KMS-11 (cell line): Measurements from ENCODE around the gene NCOA5.

Experiments
- H2AFZ ChIP-seq: fragments of 200-600 bp; sonication (generic); 2 replicates; pipeline ENCODE4 v1.6.1; 2016; ENCODE audit warnings: antibody characterized with exemption, mixed run types, low read depth
- H3K27ac ChIP-seq: fragments of 200-600 bp; sonication (generic); 2 replicates; pipeline ENCODE4 v1.6.1; 2016; ENCODE audit warnings: mild to moderate bottlenecking, mixed run types
- H3K27me3 ChIP-seq: fragments of 200-600 bp; sonication (generic); 2 replicates; pipeline ENCODE4 v1.6.1; 2017; ENCODE audit warnings: mild to moderate bottlenecking, low read depth, mixed run types, moderate library complexity; ENCODE audit not compliant: insufficient read depth
- H3K36me3 ChIP-seq: fragments of 200-600 bp; sonication (generic); 2 replicates; pipeline ENCODE4 v1.6.1; 2017; ENCODE audit warnings: mild to moderate bottlenecking, mixed run types; ENCODE audit not compliant: insufficient read depth
- H3K4me1 ChIP-seq: fragments of 200-600 bp; sonication (generic); 2 replicates; pipeline ENCODE4 v1.6.1; 2016; ENCODE audit warnings: mild to moderate bottlenecking, low read depth, mixed run types; ENCODE audit not compliant: poor library complexity, severe bottlenecking
- H3K4me2 ChIP-seq: fragments of 200-600 bp; sonication (generic); 2 replicates; pipeline ENCODE4 v1.7.0; 2016; ENCODE audit warnings: mild to moderate bottlenecking, mixed run types
- H3K4me3 ChIP-seq: fragments of 200-600 bp; sonication (generic); IDR thresholded peaks from 2 replicates; pipeline ENCODE4 v1.6.1; 2017; ENCODE audit warnings: low read depth, low read length, mixed read lengths; ENCODE audit not compliant: insufficient read depth
- H3K79me2 ChIP-seq: fragments of 200-600 bp; sonication (generic); 2 replicates; pipeline ENCODE4 v1.6.1; 2016; ENCODE audit warnings: low read depth, mixed run types; ENCODE audit not compliant: insufficient read depth
- H3K9ac ChIP-seq: fragments of 200-600 bp; sonication (generic); 2 replicates; pipeline ENCODE4 v1.6.1; 2016; ENCODE audit warnings: mild to moderate bottlenecking, mixed run types
- H4K20me1 ChIP-seq: fragments of 200-600 bp; sonication (generic); 2 replicates; pipeline ENCODE4 v1.6.1; 2016; ENCODE audit warnings: mild to moderate bottlenecking, mixed run types; ENCODE audit not compliant: insufficient read depth
- CTCF ChIP-seq: fragments of 200-600 bp; sonication (generic); conservative IDR thresholded peaks from 2 replicates; pipeline ENCODE4 v1.6.1; 2017; ENCODE audit warnings: low read depth, mild to moderate bottlenecking, antibody characterized with exemption, low read length, moderate library complexity, mixed read lengths

The NCOA5 gene

GRCh38 chr20:46050885-46051284 is 38.9 kb downstream of the NCOA5 start:
- Histone ChIP-seq H3K4me1 (no peaks in the 10 kb centered on the region), H3K36me3 (no peaks in the 10 kb centered on the region), H2AFZ (no peak overlapping the region), H3K4me2 (no peak overlapping the region), H3K27me3 (peaks cover 46% of the 10 kb centered on the region), H3K79me2 (no peaks in the 10 kb centered on the region), H4K20me1 (no peaks in the 10 kb centered on the region), H3K9ac (no peak overlapping the region), H3K27ac (no peak overlapping the region), H3K4me3 (no peak overlapping the region)
- TF ChIP-seq CTCF = no peak

GRCh38 chr20:46050444-46050843 is 39.3 kb downstream of the NCOA5 start:
- H4K20me1 ChIP-seq = no peaks in the 10 kb centered on the region
- H2AFZ ChIP-seq = no peak overlapping the region
- no peak overlapping the region for H3K4me2 ChIP-seq
- H3K4me1 ChIP-seq = no peaks in the 10 kb centered on the region
- no peaks in the 10 kb centered on the region for H3K36me3 ChIP-seq
- H3K27ac ChIP-seq = no peak overlapping the region
- H3K79me2 ChIP-seq = no peaks in the 10 kb centered on the region
- no peak overlapping the region for H3K9ac ChIP-seq
- H3K4me3 ChIP-seq = no peak overlapping the region
- peaks cover 49% of the 10 kb centered on the region for H3K27me3 ChIP-seq
- TF ChIP-seq CTCF = no peak

- no peak for TF ChIP-seq CTCF
- no peaks in the 10 kb centered on the region for H3K4me1 ChIP-seq
- H3K27ac ChIP-seq = no peak overlapping the region
These were observed 39.9 kb downstream of the NCOA5 start for GRCh38 chr20:46049815-46050214.

GRCh38 chr20:46049190-46049589 is 40.6 kb downstream of the NCOA5 start:
- no peak overlapping the region for H2AFZ ChIP-seq
- TF ChIP-seq CTCF = no peak
- no peak overlapping the region for H3K27ac ChIP-seq
- no peaks in the 10 kb centered on the region for H4K20me1 ChIP-seq
- H3K4me2 ChIP-seq = no peak overlapping the region
- H3K4me1 ChIP-seq = no peaks in the 10 kb centered on the region
- no peak overlapping the region for H3K4me3 ChIP-seq
- peaks cover 60% of the 10 kb centered on the region for H3K27me3 ChIP-seq
- H3K9ac ChIP-seq = no peak overlapping the region
- no peaks in the 10 kb centered on the region for H3K36me3 ChIP-seq
- no peaks in the 10 kb centered on the region for H3K79me2 ChIP-seq

More at GRCh38 chr20:46049815-46050214, 39.9 kb downstream of the NCOA5 start:
- H3K36me3 ChIP-seq = no peaks in the 10 kb centered on the region
- no peaks in the 10 kb centered on the region for H3K79me2 ChIP-seq
- H2AFZ ChIP-seq = no peak overlapping the region
- H3K27me3 ChIP-seq = peaks cover 53% of the 10 kb centered on the region
- no peak overlapping the region for H3K9ac ChIP-seq
- no peaks in the 10 kb centered on the region for H4K20me1 ChIP-seq
- no peak overlapping the region for H3K4me2 ChIP-seq
- H3K4me3 ChIP-seq = no peak overlapping the region

GRCh38 chr20:46047821-46048220 is 41.9 kb downstream of the NCOA5 start:
- Histone ChIP-seq H4K20me1 (no peaks in the 10 kb centered on the region), H3K79me2 (no peaks in the 10 kb centered on the region), H2AFZ (no peak overlapping the region)

More at GRCh38 chr20:46047821-46048220, 41.9 kb downstream of the NCOA5 start:
- Histone ChIP-seq H3K27me3 (peaks cover 73% of the 10 kb centered on the region), H3K4me2 (no peak overlapping the region), H3K9ac (no peak overlapping the region), H3K27ac (no peak overlapping the region), H3K36me3 (no peaks in the 10 kb centered on the region), H3K4me3 (no peak overlapping the region), H3K4me1 (no peaks in the 10 kb centered on the region)
- no peak for TF ChIP-seq CTCF
